AG10803 (cell line): ENCODE measurements around the gene IL33.

Source experiments
- DNase-seq: peaks from one replicate; pipeline ENCODE4 v3.0.0; 2010; ENCODE audit warnings: low read depth
- H3K4me3 ChIP-seq: 2 replicates; pipeline ENCODE4 v1.5.1; 2011; ENCODE audit warnings: mild to moderate bottlenecking, low read length, control low read depth
- TF ChIP-seq, protein P1 (sequence below): conservative IDR thresholded peaks from 2 replicates; pipeline ENCODE4 v1.5.1; 2011; ENCODE audit warnings: mild to moderate bottlenecking, low read length, control low read depth, inconsistent platforms

The IL33 gene

DNA sequence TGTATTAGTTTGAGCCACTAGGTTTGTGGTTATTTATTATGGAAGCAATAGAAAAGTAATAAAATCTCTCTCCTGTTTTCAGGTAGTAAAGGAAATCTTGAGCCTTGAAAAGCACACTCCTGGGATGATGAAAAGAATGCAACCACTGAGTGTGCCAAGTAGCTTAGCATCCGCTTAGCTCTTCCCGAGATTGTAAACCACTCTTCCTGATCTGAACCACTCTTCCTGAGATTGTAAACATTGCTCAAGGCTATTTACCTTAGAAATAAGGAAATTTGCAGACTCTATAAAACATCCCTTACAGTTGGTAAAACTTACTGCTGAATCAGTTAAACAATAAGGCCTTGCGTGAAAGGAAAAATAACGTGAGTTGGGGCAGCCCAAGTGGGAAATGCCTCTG lies 17.4 kb upstream of the IL33 start:
- H3K4me3 ChIP-seq, result no peak overlapping the region
- TF ChIP-seq, protein P1, sequence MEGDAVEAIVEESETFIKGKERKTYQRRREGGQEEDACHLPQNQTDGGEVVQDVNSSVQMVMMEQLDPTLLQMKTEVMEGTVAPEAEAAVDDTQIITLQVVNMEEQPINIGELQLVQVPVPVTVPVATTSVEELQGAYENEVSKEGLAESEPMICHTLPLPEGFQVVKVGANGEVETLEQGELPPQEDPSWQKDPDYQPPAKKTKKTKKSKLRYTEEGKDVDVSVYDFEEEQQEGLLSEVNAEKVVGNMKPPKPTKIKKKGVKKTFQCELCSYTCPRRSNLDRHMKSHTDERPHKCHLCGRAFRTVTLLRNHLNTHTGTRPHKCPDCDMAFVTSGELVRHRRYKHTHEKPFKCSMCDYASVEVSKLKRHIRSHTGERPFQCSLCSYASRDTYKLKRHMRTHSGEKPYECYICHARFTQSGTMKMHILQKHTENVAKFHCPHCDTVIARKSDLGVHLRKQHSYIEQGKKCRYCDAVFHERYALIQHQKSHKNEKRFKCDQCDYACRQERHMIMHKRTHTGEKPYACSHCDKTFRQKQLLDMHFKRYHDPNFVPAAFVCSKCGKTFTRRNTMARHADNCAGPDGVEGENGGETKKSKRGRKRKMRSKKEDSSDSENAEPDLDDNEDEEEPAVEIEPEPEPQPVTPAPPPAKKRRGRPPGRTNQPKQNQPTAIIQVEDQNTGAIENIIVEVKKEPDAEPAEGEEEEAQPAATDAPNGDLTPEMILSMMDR, result no peak
- no peak for DNase-seq

GRCh38 chr9:6199596-6199995 lies 16.0 kb upstream of the IL33 start:
- no peak overlapping the region for H3K4me3 ChIP-seq
- no peak for DNase-seq
- TF ChIP-seq, protein P1, result no peak

DNA sequence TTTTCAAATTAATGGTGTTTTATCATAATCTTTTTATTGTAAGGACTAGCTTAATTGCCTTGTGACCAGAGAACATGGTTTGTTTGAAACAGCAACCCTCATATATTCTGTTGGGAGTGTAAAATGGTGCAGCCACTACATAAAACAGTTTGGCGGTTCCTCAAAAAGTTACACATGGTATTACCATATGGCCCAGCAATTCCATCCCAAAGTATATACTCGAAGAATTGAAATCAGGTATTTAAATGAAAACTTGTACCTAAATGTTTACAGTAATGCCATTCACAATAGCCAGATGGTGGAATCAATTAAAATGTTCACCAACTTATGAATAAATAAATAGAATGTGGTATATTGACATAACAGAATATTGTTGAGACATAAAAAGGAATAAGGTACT lies 14.8 kb upstream of the IL33 start:
- no peak for DNase-seq
- TF ChIP-seq, protein P1, result no peak
- no peak overlapping the region for H3K4me3 ChIP-seq

DNA sequence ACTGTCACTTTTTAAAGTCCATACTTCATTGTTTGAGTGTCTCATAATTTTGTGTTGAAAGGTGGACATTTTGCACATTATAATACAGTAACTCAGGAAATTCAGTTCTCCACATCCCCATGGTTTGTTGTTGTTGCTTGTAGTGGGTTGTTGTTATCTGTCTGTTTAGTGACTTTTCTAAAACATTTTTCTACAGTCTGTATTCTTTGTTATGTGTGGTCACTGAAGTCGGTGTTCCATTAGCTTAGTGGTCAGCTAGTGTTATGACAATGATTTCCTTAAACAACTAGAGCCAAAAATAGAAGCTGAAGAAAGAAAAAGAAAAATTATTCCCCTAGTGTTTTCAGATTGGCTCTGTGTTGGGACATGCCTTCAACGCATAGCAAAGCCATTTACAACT lies 5.6 kb upstream of the IL33 start:
- H3K4me3 ChIP-seq, result no peak overlapping the region
- TF ChIP-seq, protein P1, result no peak
- no peak for DNase-seq

DNA sequence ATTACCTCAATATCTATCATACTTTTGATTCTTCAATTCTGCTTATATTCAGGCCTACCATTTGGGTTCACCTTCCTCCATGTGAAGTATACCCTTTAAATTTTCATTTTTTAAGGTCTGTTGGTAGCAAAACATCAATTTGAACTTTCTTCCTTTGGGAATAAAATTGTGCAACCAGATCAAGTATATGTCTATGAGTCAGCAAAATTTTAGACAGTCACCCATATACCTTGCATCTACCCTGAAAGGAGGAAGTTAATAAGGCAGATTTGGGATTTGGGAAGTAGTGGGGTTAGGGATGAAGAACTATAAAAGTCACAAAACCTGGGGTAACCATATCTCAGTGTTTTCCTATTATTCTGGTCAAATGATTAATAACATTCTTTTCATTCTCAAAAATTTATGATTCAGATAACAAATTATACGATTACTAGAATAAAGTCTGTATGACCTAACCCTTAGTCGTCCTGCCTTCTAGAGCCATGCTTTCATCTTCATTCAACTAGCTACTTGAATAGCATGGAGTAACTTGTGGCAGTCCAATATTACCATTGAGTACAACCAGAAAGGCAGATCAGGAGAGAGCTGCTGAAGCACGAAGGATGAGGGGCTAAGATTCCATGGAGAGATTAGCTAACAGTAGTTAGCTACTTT lies 2.8 kb upstream of the IL33 start:
- no peak for DNase-seq
- H3K4me3 ChIP-seq, result no peak overlapping the region
- TF ChIP-seq, protein P1, result no peak

GRCh38 chr9:6214434-6214833 lies 1.2 kb upstream of the IL33 start:
- H3K4me3 ChIP-seq, result no peak overlapping the region
- DNase-seq, result peak; percentile 52
- TF ChIP-seq, protein P1, result no peak

- H3K4me3 ChIP-seq, result no peak overlapping the region
- peak; percentile 49 for DNase-seq
- TF ChIP-seq, protein P1, result no peak
These were observed 704 bp upstream of the IL33 start for GRCh38 chr9:6214903-6215302.
